Esophagus muscularis mucosa (tissue), 4 donors: ENCODE results near the gene KRT80.

Source experiments
- EP300 ChIP-seq: sonication (generic); formaldehyde crosslinking; IDR thresholded peaks from one replicate; pipeline ENCODE4 v1.6.1; 2017; ENCODE audit warnings: antibody characterized with exemption
- POLR2A ChIP-seq: fragments of 450-650 bp; IDR thresholded peaks from one replicate; pipeline ENCODE4 v1.6.1; 2017; ENCODE audit warnings: antibody characterized with exemption, moderate library complexity, mild to moderate bottlenecking, low read depth
- POLR2AphosphoS5 ChIP-seq, 2 donors: sonication (generic); formaldehyde crosslinking; IDR thresholded peaks; one replicate each; pipeline ENCODE4 v1.6.1; 2017; ENCODE audit warnings: antibody characterized with exemption in 2 of 2
- TF ChIP-seq, protein P1 (sequence below), 3 experiments: fragments of 200-600 bp in 2 of 3; fragments of 450-650 bp in 1 of 3; sonication (generic) in 2 of 3; IDR thresholded peaks; one replicate each; pipeline ENCODE4 v1.5.1; 2017 to 2019; ENCODE audit warnings: antibody characterized with exemption in 3 of 3, mild to moderate bottlenecking in 2 of 3, moderate library complexity in 1 of 3

DNA sequence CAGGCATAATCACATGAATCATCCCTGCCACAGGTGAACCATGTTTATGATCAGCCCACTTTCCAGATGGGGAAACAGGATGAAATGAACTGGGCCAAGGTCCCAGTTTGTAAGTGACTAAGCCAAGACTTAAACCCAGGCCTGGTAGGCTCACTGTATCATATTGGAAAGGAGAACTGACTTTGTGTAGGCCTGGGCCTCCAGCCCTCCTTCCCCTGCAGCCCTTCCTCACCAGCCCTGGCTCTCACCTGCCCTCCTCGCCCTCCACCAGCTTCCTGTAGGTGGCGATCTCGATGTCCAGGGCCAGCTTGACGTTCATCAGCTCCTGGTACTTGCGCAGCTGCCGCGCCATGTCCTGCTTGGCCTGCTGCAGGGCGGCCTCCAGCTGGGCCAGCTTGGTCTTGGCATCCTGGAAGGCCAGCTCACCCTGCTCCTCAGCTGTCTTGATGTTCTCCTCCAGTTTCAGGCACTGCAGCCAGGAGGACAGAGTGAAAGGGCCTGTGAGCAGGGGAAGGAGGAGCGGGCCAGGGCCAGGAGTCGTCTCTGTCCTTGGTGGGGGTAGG lies 19.8 kb downstream of the KRT80 start:
- no peak for TF ChIP-seq POLR2A
- TF ChIP-seq, protein P1, sequence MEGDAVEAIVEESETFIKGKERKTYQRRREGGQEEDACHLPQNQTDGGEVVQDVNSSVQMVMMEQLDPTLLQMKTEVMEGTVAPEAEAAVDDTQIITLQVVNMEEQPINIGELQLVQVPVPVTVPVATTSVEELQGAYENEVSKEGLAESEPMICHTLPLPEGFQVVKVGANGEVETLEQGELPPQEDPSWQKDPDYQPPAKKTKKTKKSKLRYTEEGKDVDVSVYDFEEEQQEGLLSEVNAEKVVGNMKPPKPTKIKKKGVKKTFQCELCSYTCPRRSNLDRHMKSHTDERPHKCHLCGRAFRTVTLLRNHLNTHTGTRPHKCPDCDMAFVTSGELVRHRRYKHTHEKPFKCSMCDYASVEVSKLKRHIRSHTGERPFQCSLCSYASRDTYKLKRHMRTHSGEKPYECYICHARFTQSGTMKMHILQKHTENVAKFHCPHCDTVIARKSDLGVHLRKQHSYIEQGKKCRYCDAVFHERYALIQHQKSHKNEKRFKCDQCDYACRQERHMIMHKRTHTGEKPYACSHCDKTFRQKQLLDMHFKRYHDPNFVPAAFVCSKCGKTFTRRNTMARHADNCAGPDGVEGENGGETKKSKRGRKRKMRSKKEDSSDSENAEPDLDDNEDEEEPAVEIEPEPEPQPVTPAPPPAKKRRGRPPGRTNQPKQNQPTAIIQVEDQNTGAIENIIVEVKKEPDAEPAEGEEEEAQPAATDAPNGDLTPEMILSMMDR (IDR thresholded peaks at IDR 0.05): peak in 1 of 3 experiments; percentile 25
- TF ChIP-seq POLR2AphosphoS5 (IDR thresholded peaks at IDR 0.05): no peak
- TF ChIP-seq EP300: no peak
